OCI-M1 (cell line): ENCODE data around the gene UBASH3A.

Experiments
- DNase-seq: peaks from one replicate; lab custom pipeline; 2025; lab: John Stamatoyannopoulos, UW

Gene UBASH3A

GRCh38 chr21:42491328-42491727 lies 87.6 kb downstream of the UBASH3A start:
- no peak for DNase-seq

- DNase-seq = no peak
Observed at GRCh38 chr21:42492201-42492600, 88.5 kb downstream of the UBASH3A start.

- no peak for DNase-seq
Observed at GRCh38 chr21:42493109-42494060, 89.7 kb downstream of the UBASH3A start.

GRCh38 chr21:42495027-42495426 lies 91.3 kb downstream of the UBASH3A start:
- DNase-seq = no peak

- no peak for DNase-seq
Observed at GRCh38 chr21:42495765-42496119, 92.0 kb downstream of the UBASH3A start.

- DNase-seq = peak; percentile 100
Observed at GRCh38 chr21:42496120-42496838, 92.6 kb downstream of the UBASH3A start, which contains the start of gene RSPH1. TSS of gene RSPH1 (minus strand) at chr21:42496224. CDS start at chr21:42496186, 38 bp downstream.

GRCh38 chr21:42496839-42497202 lies 93.1 kb downstream of the UBASH3A start:
- DNase-seq = no peak
